Forelimb muscle (tissue), 1 donor: ENCODE results near the gene HKDC1. TPM values are rescaled to one million over a fixed set of nuclear protein-coding genes. Genes with fewer than 3 reads are reported as not detected.
"Not testable (repeated sequence)": the region's sequence is repeated elsewhere in the genome, so short reads cannot be mapped to it uniquely, and the experiment has no call there.

Experiments used
- DNase-seq: peaks from one replicate; pipeline ENCODE4 v3.0.0-alpha.2; 2013; ENCODE audit warnings: low read depth
- polyA plus RNA-seq: library from polyadenylated mRNA; unstranded; fragments of 120-200 nt; gene quantifications from one replicate; pipeline ENCODE4 v1.2.1, GENCODE V29; 2013; ENCODE audit not compliant: insufficient read length

HKDC1 gene
- not detected for polyA plus RNA-seq

- no peak for DNase-seq
Measured at GRCh38 chr10:69220041-69220451, at the start of gene HKDC1. Gene HKDC1 (plus strand): TSS chr10:69220332. CDS start chr10:69220436, 104 bp downstream.

GRCh38 chr10:69172241-69172982, 47.7 kb upstream of the HKDC1 start:
- DNase-seq: no peak

GRCh38 chr10:69175326-69175725, 44.8 kb upstream of the HKDC1 start:
- not testable (repeated sequence) for DNase-seq

GRCh38 chr10:69176823-69177222, 43.3 kb upstream of the HKDC1 start:
- no peak for DNase-seq

GRCh38 chr10:69179089-69179742, 40.9 kb upstream of the HKDC1 start:
- DNase-seq: no peak

- peak; percentile 91 for DNase-seq
Measured at GRCh38 chr10:69179743-69180524, 40.2 kb upstream of the HKDC1 start, which contains the start of gene SUPV3L1. Gene SUPV3L1 (plus strand): TSS chr10:69180234. CDS start chr10:69180292, 58 bp downstream.

- no peak for DNase-seq
Measured at GRCh38 chr10:69180525-69181204, 39.5 kb upstream of the HKDC1 start.

GRCh38 chr10:69181433-69181832, 38.7 kb upstream of the HKDC1 start:
- no peak for DNase-seq

- DNase-seq: no peak
Measured at GRCh38 chr10:69182005-69182404, 38.1 kb upstream of the HKDC1 start.

- no peak for DNase-seq
Measured at GRCh38 chr10:69186524-69186923, 33.6 kb upstream of the HKDC1 start.

- no peak for DNase-seq
Measured at GRCh38 chr10:69201045-69201444, 19.1 kb upstream of the HKDC1 start.

GRCh38 chr10:69202332-69202731, 17.8 kb upstream of the HKDC1 start:
- DNase-seq: no peak

- no peak for DNase-seq
Measured at GRCh38 chr10:69208761-69209160, 11.4 kb upstream of the HKDC1 start.

- DNase-seq: no peak
Measured at GRCh38 chr10:69209787-69210484, 10.2 kb upstream of the HKDC1 start.

GRCh38 chr10:69211104-69211503, 9.0 kb upstream of the HKDC1 start:
- no peak for DNase-seq

- DNase-seq: no peak
Measured at GRCh38 chr10:69211524-69211923, 8.6 kb upstream of the HKDC1 start.

GRCh38 chr10:69213591-69214311, 6.4 kb upstream of the HKDC1 start:
- DNase-seq: no peak

- DNase-seq: no peak
Measured at GRCh38 chr10:69214666-69215131, 5.4 kb upstream of the HKDC1 start.

GRCh38 chr10:69215405-69216171, 4.5 kb upstream of the HKDC1 start:
- DNase-seq: no peak
